MCF 10A (cell line): ENCODE measurements around the gene RGS7. TPM values are rescaled to one million over a fixed set of nuclear protein-coding genes. Genes with fewer than 3 reads are reported as not detected.

ENCODE experiments used
- BruUV-seq: library from RNA; stranded (reverse); fragments of 400-500 nt; replicated peaks from 2 replicates; lab custom pipeline; 2021; lab: Mats Ljungman, UMichigan
- CTCF ChIA-PET: fragments of 300-600 bp; sonication (Branson Sonifier 250); formaldehyde crosslinking; extraction: SDS; loops from one replicate; lab custom pipeline; 2021; ENCODE audit warnings: antibody characterized with exemption, inconsistent platforms; lab: Yijun Ruan, JAX
- POLR2A ChIA-PET: fragments of 300-600, 350-650 bp; sonication (Branson Sonifier 250); formaldehyde crosslinking; extraction: SDS; loops from one replicate; lab custom pipeline; 2020; ENCODE audit warnings: antibody characterized with exemption, inconsistent platforms; lab: Yijun Ruan, JAX
- DNase-seq: peaks from one replicate; pipeline ENCODE4 v3.0.0-alpha.2; 2018; ENCODE audit not compliant: unreplicated experiment
- H3K27ac Mint-ChIP-seq: one replicate; pipeline ENCODE4 v1.8.0; 2022; ENCODE audit warnings: mild to moderate bottlenecking, low read depth, mixed read lengths; ENCODE audit not compliant: unreplicated experiment
- H3K27me3 Mint-ChIP-seq: one replicate; pipeline ENCODE4 v1.8.0; 2022; ENCODE audit warnings: mixed read lengths; ENCODE audit not compliant: insufficient read depth, unreplicated experiment
- H3K36me3 Mint-ChIP-seq: one replicate; pipeline ENCODE4 v1.8.0; 2022; ENCODE audit warnings: mild to moderate bottlenecking, moderate library complexity, mixed read lengths; ENCODE audit not compliant: insufficient read depth, unreplicated experiment
- H3K4me1 Mint-ChIP-seq: one replicate; pipeline ENCODE4 v1.8.0; 2022; ENCODE audit warnings: mixed read lengths; ENCODE audit not compliant: insufficient read depth, unreplicated experiment
- H3K4me3 Mint-ChIP-seq: one replicate; pipeline ENCODE4 v1.8.0; 2022; ENCODE audit warnings: mild to moderate bottlenecking, moderate library complexity, mixed read lengths; ENCODE audit not compliant: unreplicated experiment
- H3K9me3 Mint-ChIP-seq: one replicate; pipeline ENCODE4 v1.8.0; 2022; ENCODE audit warnings: mixed read lengths; ENCODE audit not compliant: unreplicated experiment
- intact Hi-C: fragments of 100-400 bp; cut with micrococcal nuclease; formaldehyde crosslinking; loops from 2 replicates; pipeline ENCODE4 v1.14.1; 2022
- total RNA-seq: library from RNA; stranded (reverse); gene quantifications from 2 replicates; pipeline ENCODE4 v1.2.3, GENCODE V29; 2022
- TF ChIP-seq, protein P1 (sequence below): fragments of 200-600 bp; IDR thresholded peaks from one replicate; pipeline ENCODE4 v1.8.0; 2022; ENCODE audit warnings: antibody characterized with exemption, mild to moderate bottlenecking; ENCODE audit not compliant: unreplicated experiment

RGS7 gene
- total RNA-seq, 1 experiment from 2014 or later = 0.42 TPM

DNA sequence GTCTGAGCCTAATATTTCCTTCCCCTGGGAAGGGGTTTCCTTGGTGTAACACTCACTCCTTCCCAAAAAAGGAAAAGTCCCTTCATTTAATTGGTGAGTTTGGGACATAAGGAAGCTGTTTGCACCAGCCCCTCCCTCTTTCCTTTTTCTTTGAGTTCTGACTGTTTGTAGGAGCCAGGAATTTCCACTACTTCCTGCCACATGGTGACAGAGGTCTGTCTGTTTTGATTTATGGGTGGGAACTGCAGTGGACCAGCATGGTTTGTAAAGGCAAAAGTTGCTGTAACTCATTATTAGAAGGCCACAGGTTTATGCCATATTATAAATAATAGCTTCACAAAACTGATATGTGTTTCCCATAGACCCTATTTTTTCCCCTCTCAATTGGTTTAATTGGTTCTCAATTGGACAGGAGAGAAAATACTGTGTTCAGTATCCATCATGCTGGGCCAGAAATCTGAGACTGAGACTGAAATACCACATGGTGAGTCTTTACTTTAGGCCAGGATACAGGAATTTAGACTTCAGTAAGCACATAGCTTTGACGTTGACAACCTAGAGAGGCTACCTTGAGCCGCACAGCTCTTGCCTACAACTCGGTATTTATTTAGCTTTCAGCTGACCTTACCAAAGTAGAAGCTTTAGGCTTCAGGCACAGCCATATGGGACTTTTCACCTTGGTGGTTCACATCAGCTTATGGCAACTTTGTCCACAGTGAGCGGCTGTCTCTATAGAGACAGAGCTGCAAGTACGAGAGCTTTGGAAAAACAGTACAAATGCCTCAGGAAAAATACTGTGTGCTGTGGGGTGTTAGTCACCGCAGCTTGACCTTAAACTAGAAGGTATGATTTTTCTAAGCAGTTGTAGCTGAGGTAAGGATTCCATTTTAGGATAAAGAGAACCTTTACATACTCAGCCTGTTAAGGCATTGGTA is 40.0 kb upstream of the RGS7 start:
- peak; percentile 57 for DNase-seq
- ChIA-PET POLR2A (interaction anchor here (0.5 to 1.6 kb wide), 7 partner anchors 9 to 178 kb away, joined by 3 to 6 read pairs (median 3); no protein-coding TSS in a partner anchor), CTCF (interaction anchor here (0.6 to 2.4 kb wide), 9 partner anchors 10 to 1058 kb away, joined by 3 to 9 read pairs (median 3); no protein-coding TSS in a partner anchor)
- intact Hi-C loops = no loop called here
- Mint-ChIP-seq H3K4me1 (peaks cover 20% of the 10 kb centered on the region), H3K9me3 (no peaks in the 10 kb centered on the region), H3K4me3 (no peak overlapping the region), H3K27me3 (no peaks in the 10 kb centered on the region), H3K27ac (peak overlapping the region; percentile 73), H3K36me3 (no peaks in the 10 kb centered on the region)
- TF ChIP-seq, protein P1, sequence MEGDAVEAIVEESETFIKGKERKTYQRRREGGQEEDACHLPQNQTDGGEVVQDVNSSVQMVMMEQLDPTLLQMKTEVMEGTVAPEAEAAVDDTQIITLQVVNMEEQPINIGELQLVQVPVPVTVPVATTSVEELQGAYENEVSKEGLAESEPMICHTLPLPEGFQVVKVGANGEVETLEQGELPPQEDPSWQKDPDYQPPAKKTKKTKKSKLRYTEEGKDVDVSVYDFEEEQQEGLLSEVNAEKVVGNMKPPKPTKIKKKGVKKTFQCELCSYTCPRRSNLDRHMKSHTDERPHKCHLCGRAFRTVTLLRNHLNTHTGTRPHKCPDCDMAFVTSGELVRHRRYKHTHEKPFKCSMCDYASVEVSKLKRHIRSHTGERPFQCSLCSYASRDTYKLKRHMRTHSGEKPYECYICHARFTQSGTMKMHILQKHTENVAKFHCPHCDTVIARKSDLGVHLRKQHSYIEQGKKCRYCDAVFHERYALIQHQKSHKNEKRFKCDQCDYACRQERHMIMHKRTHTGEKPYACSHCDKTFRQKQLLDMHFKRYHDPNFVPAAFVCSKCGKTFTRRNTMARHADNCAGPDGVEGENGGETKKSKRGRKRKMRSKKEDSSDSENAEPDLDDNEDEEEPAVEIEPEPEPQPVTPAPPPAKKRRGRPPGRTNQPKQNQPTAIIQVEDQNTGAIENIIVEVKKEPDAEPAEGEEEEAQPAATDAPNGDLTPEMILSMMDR = no peak
- no TSS peak for BruUV-seq

DNA sequence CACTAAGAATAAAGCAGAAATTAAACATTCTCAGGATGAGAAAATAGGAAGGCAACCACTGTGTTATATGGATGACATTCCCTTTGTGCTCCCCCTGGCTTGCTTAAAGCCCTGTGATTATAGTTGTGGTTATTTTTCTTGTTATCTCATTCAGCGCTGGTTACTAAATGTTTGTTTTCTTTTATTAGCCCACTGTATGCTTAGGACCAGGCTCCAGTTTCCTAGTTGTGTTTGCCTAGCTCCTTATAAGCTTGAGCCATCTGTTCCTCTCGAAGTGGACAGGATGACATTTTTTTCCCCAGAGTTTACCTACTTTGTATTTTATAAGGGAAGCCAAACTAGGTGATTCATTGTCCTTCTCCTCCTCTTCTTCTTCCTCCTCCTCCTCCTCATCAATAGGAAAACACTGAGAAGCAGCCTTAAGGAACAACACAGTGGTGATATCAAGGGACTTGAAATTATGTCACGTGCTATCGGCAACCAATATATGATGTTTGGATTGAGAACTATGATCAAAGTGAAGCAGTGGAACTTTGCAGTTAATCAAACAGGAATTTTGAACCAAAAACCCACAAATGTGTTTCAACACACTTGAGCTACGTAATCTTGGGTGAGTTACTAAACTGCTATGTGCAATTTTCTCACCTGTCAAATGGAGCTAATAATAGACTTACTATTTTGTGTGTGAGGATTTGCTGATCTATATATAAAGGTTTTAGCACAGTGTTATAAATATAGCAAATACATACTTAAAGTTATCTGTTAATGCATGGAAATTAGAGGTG is 35.1 kb upstream of the RGS7 start:
- H3K27me3 Mint-ChIP-seq = no peaks in the 10 kb centered on the region
- TF ChIP-seq, protein P1 = no peak
- no peak overlapping the region for H3K27ac Mint-ChIP-seq
- H3K9me3 Mint-ChIP-seq = no peaks in the 10 kb centered on the region
- POLR2A ChIA-PET = no interaction called here
- no peak overlapping the region for H3K4me3 Mint-ChIP-seq
- intact Hi-C loops = no loop called here
- BruUV-seq = no TSS peak
- DNase-seq = peak; percentile 47
- H3K36me3 Mint-ChIP-seq = no peaks in the 10 kb centered on the region
- H3K4me1 Mint-ChIP-seq = peaks cover 19% of the 10 kb centered on the region
- CTCF ChIA-PET = interaction anchor here (0.5 to 1.3 kb wide), 6 partner anchors 14 to 608 kb away, joined by 3 to 4 read pairs (median 4); no protein-coding TSS in a partner anchor

DNA sequence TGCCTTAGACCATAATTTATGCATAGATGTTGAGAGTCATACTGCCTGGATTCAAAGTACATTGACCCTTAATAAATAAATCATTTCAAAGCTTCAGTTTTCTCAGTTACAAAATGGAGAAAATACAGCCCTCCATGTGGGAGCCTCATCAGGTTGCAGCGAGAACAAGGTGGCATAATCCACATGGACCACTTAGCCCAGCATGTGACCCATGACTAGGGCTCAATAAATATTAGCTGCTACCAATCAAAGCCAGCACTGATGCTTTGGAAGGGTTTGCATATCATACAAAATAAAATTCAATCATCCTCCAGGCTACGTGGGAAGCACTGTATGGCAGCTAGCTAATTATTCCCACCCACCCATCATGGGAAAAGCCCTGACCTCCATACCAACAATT is 33.5 kb upstream of the RGS7 start:
- no peak for DNase-seq
- BruUV-seq = no TSS peak
- no peak overlapping the region for H3K4me3 Mint-ChIP-seq
- peaks cover 11% of the 10 kb centered on the region for H3K4me1 Mint-ChIP-seq
- intact Hi-C loops = no loop called here
- H3K9me3 Mint-ChIP-seq = no peaks in the 10 kb centered on the region
- no peaks in the 10 kb centered on the region for H3K36me3 Mint-ChIP-seq
- ChIA-PET POLR2A (interaction anchor here (0.5 to 0.7 kb wide), 2 partner anchors 11 to 377 kb away, joined by 3 read pairs; no protein-coding TSS in a partner anchor), CTCF (interaction anchor here (0.8 to 1.5 kb wide), 4 partner anchors 8 to 424 kb away, joined by 3 to 4 read pairs (median 4); no protein-coding TSS in a partner anchor)
- H3K27me3 Mint-ChIP-seq = no peaks in the 10 kb centered on the region
- TF ChIP-seq, protein P1 = no peak
- H3K27ac Mint-ChIP-seq = no peak overlapping the region
